HCT116 (cell line): Measurements from ENCODE around the gene GLDC. TPM values are rescaled to one million over a fixed set of nuclear protein-coding genes. Genes with fewer than 3 reads are reported as not detected.

Experiments used
- ATAC-seq: fragments of 200-7000 bp; cut with Tn5 transposase; 2 replicates; pipeline ENCODE4 v1.9.1; 2020; ENCODE audit warnings: mild to moderate bottlenecking, moderate library complexity
- BruUV-seq: library from RNA; stranded (reverse); fragments of 400-500 nt; replicated peaks from 2 replicates; lab custom pipeline; 2021; lab: Mats Ljungman, UMichigan
- CTCF ChIA-PET: fragments of 300-600 bp; sonication (Branson Sonifier 250); formaldehyde crosslinking; loops from one replicate; lab custom pipeline; 2021; ENCODE audit warnings: antibody characterized with exemption; lab: Charles Lee
- POLR2A ChIA-PET: fragments of 300-600, 350-600 bp; sonication (Branson Sonifier 250); formaldehyde crosslinking; loops from one replicate; lab custom pipeline; 2021; ENCODE audit warnings: antibody characterized with exemption; lab: Charles Lee
- RAD21 ChIA-PET, 2 experiments: fragments of 300-600 bp; sonication (Branson Sonifier 250); formaldehyde crosslinking; loops; one replicate each; lab custom pipeline; 2023; ENCODE audit warnings: low total read pairs in 2 of 2; ENCODE audit not compliant: uncharacterized antibody in 2 of 2, unreplicated experiment in 2 of 2, low non-redundant PET in 1 of 2; lab: Charles Lee
- DNase-seq: peaks from one replicate; pipeline ENCODE4 v3.0.0-alpha.2; 2010; ENCODE audit warnings: low read depth, low spot score
- H2AFZ ChIP-seq: fragments of 200-600 bp; shearing (Covaris generic), sonication (generic); 2 replicates; pipeline ENCODE4 v1.6.1; 2017; ENCODE audit warnings: low read depth, mixed run types, mixed read lengths, antibody characterized with exemption, low read length; ENCODE audit not compliant: poor library complexity, severe bottlenecking
- H3K27ac ChIP-seq: 2 replicates; pipeline ENCODE4 v1.5.1; 2012; ENCODE audit warnings: low read depth, low read length
- H3K27me3 ChIP-seq: fragments of 200-600 bp; sonication (generic); 2 replicates; pipeline ENCODE4 v1.6.1; 2016; ENCODE audit warnings: mixed run types, low read length, mixed read lengths; ENCODE audit not compliant: insufficient read depth
- H3K36me3 ChIP-seq, 2 experiments: fragments of 200-500 bp in 1 of 2; fragments of 200-600 bp in 1 of 2; sonication (Bioruptor generic) in 1 of 2; sonication (generic) in 1 of 2; 2 replicates each; pipeline versions ENCODE4 v1.5.1 to v1.6.1; 2014 to 2016; ENCODE audit warnings: low read length in 2 of 2, inconsistent platforms in 1 of 2, mixed read lengths in 1 of 2, mixed run types in 1 of 2; ENCODE audit not compliant: insufficient read depth in 2 of 2, control insufficient read depth in 1 of 2
- H3K4me1 ChIP-seq, 2 experiments: fragments of 200-600 bp in 1 of 2; sonication (generic) in 1 of 2; 2 replicates each; pipeline versions ENCODE4 v1.5.1 to v1.6.1; 2012 to 2017; ENCODE audit warnings: low read length in 2 of 2, inconsistent platforms in 1 of 2, mild to moderate bottlenecking in 1 of 2, mixed read lengths in 1 of 2, mixed run types in 1 of 2, moderate library complexity in 1 of 2; ENCODE audit not compliant: insufficient read depth in 2 of 2, control insufficient read depth in 1 of 2
- H3K4me2 ChIP-seq: fragments of 200-600 bp; sonication (generic); 2 replicates; pipeline ENCODE4 v1.6.1; 2017; ENCODE audit warnings: mixed run types, low read length, mixed read lengths
- H3K4me3 ChIP-seq, 2 experiments: fragments of 200-600 bp in 1 of 2; sonication (generic) in 1 of 2; replicated peaks in 1 of 2; 2 replicates each; pipeline ENCODE4 v1.5.1; 2011 to 2016; ENCODE audit warnings: low read length in 2 of 2, control low read depth in 1 of 2, low read depth in 1 of 2, mild to moderate bottlenecking in 1 of 2, mixed read lengths in 1 of 2, mixed run types in 1 of 2
- H3K79me2 ChIP-seq: fragments of 200-600 bp; sonication (generic); 2 replicates; pipeline ENCODE4 v1.6.1; 2017; ENCODE audit warnings: mild to moderate bottlenecking, mixed run types, low read length, moderate library complexity, mixed read lengths; ENCODE audit not compliant: insufficient read depth
- H3K9ac ChIP-seq: fragments of 200-600 bp; sonication (generic); 2 replicates; pipeline ENCODE4 v1.6.1; 2016; ENCODE audit warnings: low read length, mixed read lengths
- H3K9me2 ChIP-seq: fragments of 200-600 bp; sonication (generic), shearing (Covaris generic); 2 replicates; pipeline ENCODE4 v1.6.1; 2017; ENCODE audit warnings: mixed run types, mild to moderate bottlenecking, moderate library complexity; ENCODE audit not compliant: insufficient read depth
- H3K9me3 ChIP-seq, 2 experiments: fragments of 200-500 bp in 1 of 2; fragments of 200-600 bp in 1 of 2; sonication (Bioruptor generic) in 1 of 2; sonication (generic) in 1 of 2; 2 replicates each; pipeline ENCODE4 v1.6.1; 2014 to 2017; ENCODE audit warnings: low read length in 2 of 2, mixed read lengths in 2 of 2, inconsistent platforms in 1 of 2, low read depth in 1 of 2, mild to moderate bottlenecking in 1 of 2, mixed run types in 1 of 2, moderate library complexity in 1 of 2; ENCODE audit not compliant: control insufficient read depth in 1 of 2, insufficient read depth in 1 of 2
- H4K20me1 ChIP-seq: fragments of 200-600 bp; sonication (generic), shearing (Covaris generic); 2 replicates; pipeline ENCODE4 v1.6.1; 2017; ENCODE audit warnings: mixed run types, mild to moderate bottlenecking, moderate library complexity; ENCODE audit not compliant: insufficient read depth
- CBX3 ChIP-seq: IDR thresholded peaks from 2 replicates; pipeline ENCODE4 v1.6.1; 2012; ENCODE audit warnings: low read depth
- CEBPB ChIP-seq: IDR thresholded peaks from 2 replicates; pipeline ENCODE4 v1.6.1; 2012; ENCODE audit warnings: low read depth
- CTCF ChIP-seq, 3 experiments: fragments of 200-600 bp in 1 of 3; sonication (generic) in 1 of 3; IDR thresholded peaks in 2 of 3; conservative IDR thresholded peaks in 1 of 3; 2 replicates each; pipeline ENCODE4 v1.5.1; 2012 to 2017; ENCODE audit warnings: low read depth in 2 of 3, low read length in 2 of 3, antibody characterized with exemption in 1 of 3, borderline replicate concordance in 1 of 3, control low read depth in 1 of 3, mild to moderate bottlenecking in 1 of 3, mixed read lengths in 1 of 3, mixed run types in 1 of 3, moderate library complexity in 1 of 3; ENCODE audit not compliant: insufficient read depth in 1 of 3
- EGR1 ChIP-seq: IDR thresholded peaks from 2 replicates; pipeline ENCODE4 v1.6.1; 2012; ENCODE audit warnings: low read depth
- ELF1 ChIP-seq: IDR thresholded peaks from 2 replicates; pipeline ENCODE4 v1.6.1; 2012; ENCODE audit warnings: low read depth, borderline replicate concordance
- EZH2 ChIP-seq: fragments of 200-600 bp; sonication (generic); IDR thresholded peaks from 2 replicates; pipeline ENCODE4 v1.6.1; 2017; ENCODE audit warnings: antibody characterized with exemption, mixed run types
- FOSL1 ChIP-seq: IDR thresholded peaks from 2 replicates; pipeline ENCODE4 v1.6.1; 2012; ENCODE audit warnings: low read depth
- JUND ChIP-seq: IDR thresholded peaks from 2 replicates; pipeline ENCODE4 v1.6.1; 2012
- MAX ChIP-seq: IDR thresholded peaks from 2 replicates; pipeline ENCODE4 v1.6.1; 2012
- POLR2A ChIP-seq: IDR thresholded peaks from 2 replicates; pipeline ENCODE4 v1.7.0; 2011; ENCODE audit warnings: borderline replicate concordance; ENCODE audit not compliant: insufficient read depth, insufficient read length; ENCODE audit errors: extremely low read depth
- REST ChIP-seq: IDR thresholded peaks from 2 replicates; pipeline ENCODE4 v1.6.1; 2012; ENCODE audit warnings: low read depth
- SIN3A ChIP-seq: IDR thresholded peaks from 2 replicates; pipeline ENCODE4 v1.6.1; 2012; ENCODE audit warnings: low read depth
- SP1 ChIP-seq: IDR thresholded peaks from 2 replicates; pipeline ENCODE4 v1.6.1; 2012; ENCODE audit warnings: low read depth
- TCF7L2 ChIP-seq: IDR thresholded peaks from 2 replicates; pipeline ENCODE4 v1.7.0; 2011; ENCODE audit warnings: borderline replicate concordance, inconsistent platforms; ENCODE audit not compliant: insufficient read depth, insufficient read length; ENCODE audit errors: extremely low read depth
- ZBTB33 ChIP-seq: IDR thresholded peaks from 2 replicates; pipeline ENCODE4 v1.6.1; 2011; ENCODE audit warnings: mild to moderate bottlenecking, low read length, moderate library complexity; ENCODE audit not compliant: insufficient replicate concordance; ENCODE audit errors: extremely low read depth
- ZFX ChIP-seq: fragments of 450-650 bp; IDR thresholded peaks from 2 replicates; pipeline ENCODE4 v1.6.1; 2017
- ZNF274 ChIP-seq: fragments of 200-500 bp; sonication (Bioruptor generic); IDR thresholded peaks from 2 replicates; pipeline ENCODE4 v1.6.1; 2014; ENCODE audit warnings: mild to moderate bottlenecking, low read depth, low read length, inconsistent platforms
- intact Hi-C: fragments of 100-400 bp; cut with micrococcal nuclease; formaldehyde crosslinking; loops from 2 replicates; pipeline ENCODE4 v1.10.0; 2022
- total RNA-seq: library from RNA; stranded (reverse); gene quantifications from one replicate; pipeline ENCODE4 v1.2.1, GENCODE V29; 2021; ENCODE audit not compliant: unreplicated experiment

The GLDC gene
- total RNA-seq, 1 experiment from 2014 or later: 4.9 TPM

- Histone ChIP-seq H3K4me2 (no peak overlapping the region), H3K36me3 (no peaks in the 10 kb centered on the region), H3K4me3 (no peak overlapping the region), H3K27ac (no peak overlapping the region), H2AFZ (no peak overlapping the region), H4K20me1 (no peaks in the 10 kb centered on the region), H3K9ac (no peak overlapping the region), H3K9me2 (no peaks in the 10 kb centered on the region), H3K9me3 (no peaks in the 10 kb centered on the region), H3K4me1 (peaks cover 0 to 9% of the 10 kb centered on the region in 2 experiments; a peak in 2 of 4 replicates), H3K27me3 (no peaks in the 10 kb centered on the region), H3K79me2 (no peaks in the 10 kb centered on the region)
- ChIA-PET CTCF (no interaction called here), RAD21 (no interaction called here), POLR2A (interaction anchor here (1.6 kb wide), 1 partner anchor 19 kb away, joined by 3 read pairs; no protein-coding TSS in a partner anchor)
- intact Hi-C loops: no loop called here
- no TSS peak for BruUV-seq
- no peak for TF ChIP-seq TCF7L2
- TF ChIP-seq CTCF (IDR thresholded peaks at IDR 0.05 in 2 of 3, conservative IDR thresholded peaks at IDR 0.05 in 1 of 3; ENCODE audit: borderline replicate concordance in 1 of 3, insufficient read depth in 1 of 3, low read depth in 2 of 3, low read length in 2 of 3): no peak
- no peak for TF ChIP-seq CEBPB
- no peak for TF ChIP-seq EZH2
- TF ChIP-seq MAX: no peak
- no peak for TF ChIP-seq ZFX
- TF ChIP-seq EGR1: no peak
- no peak for TF ChIP-seq ELF1
- no peak for TF ChIP-seq SIN3A
- TF ChIP-seq POLR2A: no peak
- no peak for TF ChIP-seq FOSL1
- no peak for TF ChIP-seq SP1
- no peak for TF ChIP-seq ZNF274
- no peak for TF ChIP-seq REST
- TF ChIP-seq ZBTB33: no peak
- no peak for TF ChIP-seq CBX3
- no peak for TF ChIP-seq JUND
- no peak for DNase-seq
- ATAC-seq: no peak
These were observed 47.4 kb upstream of the GLDC start for GRCh38 chr9:6692881-6693361.
